HepG2 (cell line): Measurements from ENCODE around the gene TMEM165. TPM values are rescaled to one million over a fixed set of nuclear protein-coding genes. Genes with fewer than 3 reads are reported as not detected.

ENCODE experiments used
- HMG20B ChIP-seq: conservative IDR thresholded peaks from 2 replicates; pipeline ENCODE4 v1.6.1; 2016; ENCODE audit warnings: missing genetic modification reagents, missing compliant biosample characterization
- KDM4B ChIP-seq: sonication (generic); formaldehyde crosslinking; IDR thresholded peaks from 2 replicates; pipeline ENCODE4 v1.4.0; 2020; ENCODE audit warnings: missing genetic modification reagents
- MTA3 ChIP-seq: sonication (generic); formaldehyde crosslinking; IDR thresholded peaks from 2 replicates; pipeline ENCODE4 v1.4.0; 2020; ENCODE audit warnings: missing genetic modification reagents
- NPAS2 ChIP-seq: sonication (generic); formaldehyde crosslinking; IDR thresholded peaks from 2 replicates; pipeline ENCODE4 v1.8.0; 2022; ENCODE audit warnings: mild to moderate bottlenecking, missing genetic modification reagents, borderline replicate concordance
- NR2F2 ChIP-seq: IDR thresholded peaks from 2 replicates; pipeline ENCODE4 v1.6.1; 2012; ENCODE audit warnings: low read depth, inconsistent platforms, borderline replicate concordance
- RBM39 ChIP-seq: fragments of 200-400 bp; formaldehyde crosslinking; IDR thresholded peaks from one replicate; pipeline ENCODE4 v1.6.1; 2018; ENCODE audit warnings: antibody characterized with exemption, mild to moderate bottlenecking, low read depth, low read length; ENCODE audit not compliant: poor library complexity, severe bottlenecking
- RORA ChIP-seq: sonication (generic); formaldehyde crosslinking; IDR thresholded peaks from 2 replicates; pipeline ENCODE4 v1.5.0; 2020; ENCODE audit warnings: mild to moderate bottlenecking, missing genetic modification reagents, moderate library complexity
- SIX1 ChIP-seq: sonication (generic); formaldehyde crosslinking; IDR thresholded peaks from 2 replicates; pipeline ENCODE4 v1.4.0; 2020; ENCODE audit warnings: missing genetic modification reagents, borderline replicate concordance
- U2AF1 ChIP-seq: fragments of 200-400 bp; formaldehyde crosslinking; optimal IDR thresholded peaks from 2 replicates; pipeline ENCODE3; 2017; ENCODE audit warnings: mild to moderate bottlenecking, low read depth, low read length
- ZBTB1 ChIP-seq: sonication (generic); formaldehyde crosslinking; IDR thresholded peaks from 2 replicates; pipeline ENCODE4 v1.4.0; 2020; ENCODE audit warnings: missing genetic modification reagents, borderline replicate concordance
- ZNF225 ChIP-seq: sonication (generic); formaldehyde crosslinking; IDR thresholded peaks from 2 replicates; pipeline ENCODE4 v1.4.0; 2020; ENCODE audit warnings: mild to moderate bottlenecking, missing genetic modification reagents
- ZNF260 ChIP-seq: sonication (generic); formaldehyde crosslinking; IDR thresholded peaks from 2 replicates; pipeline ENCODE4 v1.4.0; 2020; ENCODE audit warnings: missing genetic modification reagents, low read depth, mild to moderate bottlenecking, borderline replicate concordance
- ZNF264 ChIP-seq: sonication (generic); formaldehyde crosslinking; IDR thresholded peaks from 2 replicates; pipeline ENCODE4 v1.4.0; 2020; ENCODE audit warnings: missing genetic modification reagents
- ZNF350 ChIP-seq: sonication (generic); formaldehyde crosslinking; IDR thresholded peaks from 2 replicates; pipeline ENCODE4 v1.4.0; 2020; ENCODE audit warnings: mild to moderate bottlenecking, low read depth, missing genetic modification reagents, borderline replicate concordance
- ZNF780A ChIP-seq: sonication (generic); formaldehyde crosslinking; IDR thresholded peaks from 2 replicates; pipeline ENCODE4 v1.8.0; 2022; ENCODE audit warnings: mild to moderate bottlenecking, missing genetic modification reagents, moderate library complexity
- ZNF83 ChIP-seq: sonication (generic); formaldehyde crosslinking; IDR thresholded peaks from 2 replicates; pipeline ENCODE4 v1.4.0; 2020; ENCODE audit warnings: missing genetic modification reagents, mild to moderate bottlenecking, borderline replicate concordance
- ZNF883 ChIP-seq: sonication (generic); formaldehyde crosslinking; IDR thresholded peaks from 2 replicates; pipeline ENCODE4 v1.5.1; 2020; ENCODE audit warnings: mild to moderate bottlenecking, missing genetic modification reagents; ENCODE audit errors: not compliant biosample characterization
- polyA plus RNA-seq, 8 experiments: library from polyadenylated mRNA; depleted of rRNA in 3 of 8; stranded (reverse) in 7 of 8; unstranded in 1 of 8; fragments of >200 nt; fragmentation: Illumina TruSeq in 4 of 8; extraction: Trizol in 4 of 8; gene quantifications; 2 replicates each; pipeline versions ENCODE4 v1.2.1 to v1.2.3, GENCODE V29; 2011 to 2016; ENCODE audit warnings: low read depth in 4 of 8, missing spikeins in 1 of 8, mixed read lengths in 1 of 8; ENCODE audit not compliant: insufficient read depth in 1 of 8
- total RNA-seq, 5 experiments: library from RNA; depleted of rRNA; stranded (reverse); fragments of >200 nt; fragmentation: Illumina TruSeq; extraction: Trizol; gene quantifications; 2 replicates each; pipeline ENCODE4 v1.2.3, GENCODE V29; 2016; ENCODE audit warnings: low read depth in 1 of 5
- TF ChIP-seq, protein P1 (sequence below): sonication (generic); formaldehyde crosslinking; IDR thresholded peaks from 2 replicates; pipeline ENCODE4 v1.9.0; 2021; ENCODE audit warnings: missing genetic modification reagents, mild to moderate bottlenecking, borderline replicate concordance
- TF ChIP-seq, protein P2 (sequence below): sonication (generic); formaldehyde crosslinking; IDR thresholded peaks from 2 replicates; pipeline ENCODE4 v1.4.0; 2020; ENCODE audit warnings: missing genetic modification reagents, mild to moderate bottlenecking, borderline replicate concordance
- TF ChIP-seq, protein P3 (sequence below): sonication (generic); formaldehyde crosslinking; IDR thresholded peaks from 2 replicates; pipeline ENCODE4 v1.8.1; 2023; ENCODE audit warnings: mild to moderate bottlenecking, missing genetic modification reagents
- TF ChIP-seq, protein P4 (sequence below), 2 experiments: sonication (generic) in 1 of 2; formaldehyde crosslinking in 1 of 2; IDR thresholded peaks; 2 replicates each; pipeline versions ENCODE4 v1.4.0 to v1.6.1; 2018 to 2020; ENCODE audit warnings: missing genetic modification reagents in 2 of 2, borderline replicate concordance in 1 of 2, low read depth in 1 of 2, mild to moderate bottlenecking in 1 of 2, missing biosample characterization in 1 of 2
- TF ChIP-seq, protein P5 (sequence below): sonication (generic); formaldehyde crosslinking; IDR thresholded peaks from 2 replicates; pipeline ENCODE4 v1.5.1; 2020; ENCODE audit warnings: missing genetic modification reagents, mild to moderate bottlenecking, borderline replicate concordance

Gene TMEM165
- total and polyA plus RNA-seq, 2 of the 13 experiments (the other 11 are each of a cell fraction or from before 2014, with no cell fraction given) = 54.6 to 103 TPM

DNA sequence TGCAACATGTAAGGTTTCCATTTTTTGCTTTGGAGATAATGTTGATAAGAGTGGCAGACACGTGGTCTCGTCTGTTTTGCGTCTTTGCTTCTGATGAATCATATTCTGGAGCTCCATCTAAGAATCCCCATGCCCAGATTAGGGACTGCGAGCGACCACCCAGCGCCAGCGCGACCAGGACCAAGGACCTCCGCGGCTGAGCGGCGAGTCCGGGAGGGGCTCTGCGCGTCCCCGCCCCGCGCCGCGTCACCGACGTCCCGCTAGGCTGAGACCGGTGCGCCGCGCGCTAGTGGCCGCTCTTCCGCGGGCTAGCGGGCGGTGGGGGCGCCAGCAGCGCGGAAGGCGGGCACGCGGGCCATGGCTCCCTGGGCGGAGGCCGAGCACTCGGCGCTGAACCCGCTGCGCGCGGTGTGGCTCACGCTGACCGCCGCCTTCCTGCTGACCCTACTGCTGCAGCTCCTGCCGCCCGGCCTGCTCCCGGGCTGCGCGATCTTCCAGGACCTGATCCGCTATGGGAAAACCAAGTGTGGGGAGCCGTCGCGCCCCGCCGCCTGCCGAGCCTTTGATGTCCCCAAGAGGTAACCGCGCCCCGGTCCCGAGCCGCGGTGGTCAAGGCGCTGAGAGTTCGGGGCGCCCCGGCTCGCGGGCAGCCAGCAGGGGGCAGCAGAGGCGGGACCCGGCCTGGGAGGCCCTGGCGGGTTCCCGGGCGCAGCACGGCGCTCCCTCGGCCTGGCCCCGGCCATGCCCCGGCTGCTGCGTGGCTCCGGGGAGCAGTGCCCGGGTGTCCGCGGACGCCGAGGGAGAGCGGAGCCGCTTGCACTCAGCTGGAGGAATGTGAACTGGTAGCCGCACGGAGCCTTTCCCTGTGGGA is 49.5 kb upstream of the TMEM165 start, which contains the start of gene SRD5A3 (continued):
- TF ChIP-seq ZNF780A (no peak; the same call in 1 of the 2 replicates), KDM4B (CRISPR knock-in tag) (no peak; the same call in 1 of the 2 replicates), ZNF264 (CRISPR knock-in tag) (no peak), RBM39 (peak; percentile 42), ZNF350 (0 out of 2 replicates have a peak, but pooled peaks have one; percentile 24), ZNF260 (CRISPR knock-in tag) (no peak), NR2F2 (peak; percentile 27; the same call in 1 of the 2 replicates), ZBTB1 (CRISPR knock-in tag) (no peak), NPAS2 (CRISPR knock-in tag) (no peak), RORA (CRISPR knock-in tag) (no peak), MTA3 (no peak), ZNF225 (peak; percentile 81; the same call in 1 of the 2 replicates), SIX1 (CRISPR knock-in tag) (no peak), ZNF83 (CRISPR knock-in tag) (no peak), ZNF883 (CRISPR knock-in tag) (no peak), U2AF1 (no peak), HMG20B (CRISPR knock-in tag) (peak; percentile 25; the same call in 1 of the 2 replicates)
- TF ChIP-seq, protein P1, sequence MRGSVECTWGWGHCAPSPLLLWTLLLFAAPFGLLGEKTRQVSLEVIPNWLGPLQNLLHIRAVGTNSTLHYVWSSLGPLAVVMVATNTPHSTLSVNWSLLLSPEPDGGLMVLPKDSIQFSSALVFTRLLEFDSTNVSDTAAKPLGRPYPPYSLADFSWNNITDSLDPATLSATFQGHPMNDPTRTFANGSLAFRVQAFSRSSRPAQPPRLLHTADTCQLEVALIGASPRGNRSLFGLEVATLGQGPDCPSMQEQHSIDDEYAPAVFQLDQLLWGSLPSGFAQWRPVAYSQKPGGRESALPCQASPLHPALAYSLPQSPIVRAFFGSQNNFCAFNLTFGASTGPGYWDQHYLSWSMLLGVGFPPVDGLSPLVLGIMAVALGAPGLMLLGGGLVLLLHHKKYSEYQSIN (CRISPR knock-in tag) = 0 out of 2 replicates have a peak, but pooled peaks have one; percentile 47
- TF ChIP-seq, protein P2, sequence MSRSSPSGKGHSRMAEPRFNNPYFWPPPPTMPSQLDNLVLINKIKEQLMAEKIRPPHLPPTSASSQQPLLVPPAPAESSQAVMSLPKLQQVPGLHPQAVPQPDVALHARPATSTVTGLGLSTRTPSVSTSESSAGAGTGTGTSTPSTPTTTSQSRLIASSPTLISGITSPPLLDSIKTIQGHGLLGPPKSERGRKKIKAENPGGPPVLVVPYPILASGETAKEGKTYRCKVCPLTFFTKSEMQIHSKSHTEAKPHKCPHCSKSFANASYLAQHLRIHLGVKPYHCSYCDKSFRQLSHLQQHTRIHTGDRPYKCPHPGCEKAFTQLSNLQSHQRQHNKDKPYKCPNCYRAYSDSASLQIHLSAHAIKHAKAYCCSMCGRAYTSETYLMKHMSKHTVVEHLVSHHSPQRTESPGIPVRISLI (CRISPR knock-in tag) = no peak
- TF ChIP-seq, protein P3, sequence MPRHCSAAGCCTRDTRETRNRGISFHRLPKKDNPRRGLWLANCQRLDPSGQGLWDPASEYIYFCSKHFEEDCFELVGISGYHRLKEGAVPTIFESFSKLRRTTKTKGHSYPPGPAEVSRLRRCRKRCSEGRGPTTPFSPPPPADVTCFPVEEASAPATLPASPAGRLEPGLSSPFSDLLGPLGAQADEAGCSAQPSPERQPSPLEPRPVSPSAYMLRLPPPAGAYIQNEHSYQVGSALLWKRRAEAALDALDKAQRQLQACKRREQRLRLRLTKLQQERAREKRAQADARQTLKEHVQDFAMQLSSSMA = peak; percentile 62; the same call in 1 of the 2 replicates
- TF ChIP-seq, protein P4, sequence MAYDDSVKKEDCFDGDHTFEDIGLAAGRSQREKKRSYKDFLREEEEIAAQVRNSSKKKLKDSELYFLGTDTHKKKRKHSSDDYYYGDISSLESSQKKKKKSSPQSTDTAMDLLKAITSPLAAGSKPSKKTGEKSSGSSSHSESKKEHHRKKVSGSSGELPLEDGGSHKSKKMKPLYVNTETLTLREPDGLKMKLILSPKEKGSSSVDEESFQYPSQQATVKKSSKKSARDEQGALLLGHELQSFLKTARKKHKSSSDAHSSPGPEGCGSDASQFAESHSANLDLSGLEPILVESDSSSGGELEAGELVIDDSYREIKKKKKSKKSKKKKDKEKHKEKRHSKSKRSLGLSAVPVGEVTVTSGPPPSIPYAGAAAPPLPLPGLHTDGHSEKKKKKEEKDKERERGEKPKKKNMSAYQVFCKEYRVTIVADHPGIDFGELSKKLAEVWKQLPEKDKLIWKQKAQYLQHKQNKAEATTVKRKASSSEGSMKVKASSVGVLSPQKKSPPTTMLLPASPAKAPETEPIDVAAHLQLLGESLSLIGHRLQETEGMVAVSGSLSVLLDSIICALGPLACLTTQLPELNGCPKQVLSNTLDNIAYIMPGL (CRISPR knock-in tag; IDR thresholded peaks at IDR 0.05; ENCODE audit: borderline replicate concordance in 1 of 2, low read depth in 1 of 2) = peak; percentile 97
- TF ChIP-seq, protein P5, sequence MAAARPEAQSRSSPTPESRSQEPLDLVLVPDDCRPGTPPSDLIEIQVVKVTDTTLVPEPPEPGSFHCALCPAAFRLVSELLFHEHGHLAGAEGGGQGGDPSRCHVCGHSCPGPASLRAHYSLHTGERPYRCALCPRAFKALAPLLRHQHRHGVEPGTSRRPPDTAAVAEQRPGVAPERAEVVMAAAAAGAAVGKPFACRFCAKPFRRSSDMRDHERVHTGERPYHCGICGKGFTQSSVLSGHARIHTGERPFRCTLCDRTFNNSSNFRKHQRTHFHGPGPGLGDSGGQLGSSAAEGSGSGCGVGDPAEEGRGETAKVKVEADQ (CRISPR knock-in tag) = no peak
